HT-29 (cell line): Measurements from ENCODE around the gene KRABD2.
"Not testable (repeated sequence)": the region's sequence is repeated elsewhere in the genome, so short reads cannot be mapped to it uniquely, and the experiment has no call there.

Experiments used
- DNase-seq: peaks from one replicate; pipeline ENCODE4 v3.0.0-alpha.2; 2015; ENCODE audit warnings: low spot score

Gene KRABD2

DNA sequence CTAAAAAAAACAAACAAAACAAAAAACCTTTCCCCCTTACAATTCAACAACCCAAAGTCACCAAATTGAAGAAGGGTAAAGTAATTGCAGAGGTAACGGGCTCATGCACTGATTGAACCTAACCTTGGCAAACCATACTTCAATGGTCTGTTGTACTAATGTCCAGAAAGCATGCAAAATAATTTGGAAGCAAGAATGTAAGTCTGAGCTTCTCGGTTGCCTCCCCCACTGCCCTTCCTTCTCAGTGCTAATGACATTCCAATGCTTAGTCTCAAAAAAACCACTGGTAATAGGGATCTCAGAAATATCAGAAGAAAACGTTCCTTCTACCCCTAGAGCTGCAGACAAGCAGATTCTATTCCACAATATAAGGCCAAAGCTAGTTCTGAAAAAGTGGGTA, 15.8 kb downstream of the KRABD2 start:
- DNase-seq, result no peak

- no peak for DNase-seq
Observed at GRCh38 chr17:8360260-8360659, 16.2 kb downstream of the KRABD2 start.

DNA sequence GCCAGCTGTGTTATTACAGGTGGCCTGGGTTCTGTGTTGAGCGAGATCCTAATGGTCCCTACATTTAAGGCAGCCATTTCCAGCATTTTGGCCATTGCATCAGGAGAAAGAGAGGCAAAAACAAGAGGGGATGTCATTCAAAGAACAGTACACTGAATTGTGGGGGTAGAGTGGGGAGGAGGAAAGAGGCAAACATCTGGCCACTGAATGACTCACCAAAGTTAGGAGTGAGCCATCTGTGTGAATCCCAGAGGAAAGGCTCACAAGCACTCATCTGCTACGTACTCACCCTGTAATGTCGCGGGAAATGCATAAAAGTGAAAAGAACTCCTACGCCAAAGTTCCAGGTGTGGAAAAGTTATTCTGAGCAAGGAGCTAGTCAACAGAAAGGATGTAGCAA, 16.7 kb downstream of the KRABD2 start:
- no peak for DNase-seq

- no peak for DNase-seq
Observed at GRCh38 chr17:8357910-8358309, 18.6 kb downstream of the KRABD2 start.

- DNase-seq, result no peak
Observed at GRCh38 chr17:8354236-8354635, 22.3 kb downstream of the KRABD2 start.

DNA sequence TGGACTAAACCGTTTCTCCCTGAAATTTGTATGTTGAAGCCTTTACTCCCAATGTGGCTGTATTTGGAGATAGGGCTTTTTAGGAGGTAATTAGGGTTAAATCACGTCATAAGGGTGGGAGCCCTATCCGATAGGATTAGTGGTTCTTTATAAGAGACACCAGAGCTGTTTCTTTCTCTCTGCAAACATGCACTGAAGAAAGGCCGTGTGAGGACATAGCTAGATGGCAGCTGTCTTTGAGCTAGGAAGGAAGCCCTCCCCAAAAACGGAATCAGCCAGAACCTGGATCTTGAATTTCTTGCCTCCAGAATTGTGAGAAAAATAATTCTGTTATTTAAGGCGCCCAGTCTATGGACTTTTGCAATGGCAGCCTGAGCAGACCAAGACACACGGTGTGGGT, 22.8 kb downstream of the KRABD2 start:
- DNase-seq, result no peak

DNA sequence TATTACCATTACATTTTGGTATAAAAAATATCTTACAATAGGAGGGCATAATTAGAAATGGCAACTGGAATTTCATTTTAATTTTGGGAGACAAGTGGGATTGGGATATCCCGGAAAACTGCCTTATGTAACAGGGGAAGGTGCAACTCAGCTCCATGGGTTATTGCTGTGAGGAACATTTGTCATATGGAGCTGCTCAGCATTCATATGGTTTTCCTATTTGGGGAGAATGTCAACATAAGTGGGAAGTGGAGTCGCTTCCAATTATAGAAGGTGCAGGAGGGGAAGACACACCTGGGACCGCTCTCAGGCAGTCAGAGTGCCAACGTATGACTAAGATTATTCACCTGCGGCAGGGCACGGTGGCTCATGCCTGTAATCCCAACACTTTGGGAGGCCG, 26.2 kb downstream of the KRABD2 start:
- DNase-seq, result no peak

DNA sequence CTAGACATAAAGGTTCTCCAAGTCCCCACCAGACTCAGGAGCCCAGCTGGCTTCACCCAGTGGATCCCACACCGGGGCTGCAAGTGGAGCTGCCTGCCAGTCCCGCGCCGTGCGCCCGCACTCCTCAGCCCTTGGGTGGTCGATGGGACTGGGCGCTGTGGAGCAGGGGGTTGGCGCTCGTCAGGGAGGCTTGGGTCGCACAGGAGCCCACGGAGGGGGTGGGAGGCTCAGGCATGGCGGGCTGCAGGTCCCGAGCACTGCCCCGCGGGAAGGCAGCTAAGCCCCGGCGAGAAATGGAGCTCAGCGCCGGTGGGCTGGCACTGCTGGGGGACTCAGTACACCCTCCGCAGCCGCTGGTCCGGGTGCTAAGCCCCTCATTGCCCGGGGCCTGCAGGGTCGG, 29.5 kb downstream of the KRABD2 start:
- DNase-seq, result not testable (repeated sequence)

GRCh38 chr17:8345951-8346665, 30.4 kb downstream of the KRABD2 start:
- DNase-seq, result no peak

GRCh38 chr17:8345052-8345690, 31.3 kb downstream of the KRABD2 start:
- DNase-seq, result no peak

GRCh38 chr17:8341456-8341855, 35.0 kb downstream of the KRABD2 start:
- DNase-seq, result no peak

- no peak for DNase-seq
Observed at GRCh38 chr17:8339540-8339939, 37.0 kb downstream of the KRABD2 start, which contains the start of gene ODF4. Gene ODF4 (plus strand): TSS chr17:8339840. CDS start chr17:8340052, 212 bp downstream.

GRCh38 chr17:8338753-8339140, 37.8 kb downstream of the KRABD2 start:
- DNase-seq, result no peak

- DNase-seq, result no peak
Observed at GRCh38 chr17:8337802-8338752, 38.4 kb downstream of the KRABD2 start.

DNA sequence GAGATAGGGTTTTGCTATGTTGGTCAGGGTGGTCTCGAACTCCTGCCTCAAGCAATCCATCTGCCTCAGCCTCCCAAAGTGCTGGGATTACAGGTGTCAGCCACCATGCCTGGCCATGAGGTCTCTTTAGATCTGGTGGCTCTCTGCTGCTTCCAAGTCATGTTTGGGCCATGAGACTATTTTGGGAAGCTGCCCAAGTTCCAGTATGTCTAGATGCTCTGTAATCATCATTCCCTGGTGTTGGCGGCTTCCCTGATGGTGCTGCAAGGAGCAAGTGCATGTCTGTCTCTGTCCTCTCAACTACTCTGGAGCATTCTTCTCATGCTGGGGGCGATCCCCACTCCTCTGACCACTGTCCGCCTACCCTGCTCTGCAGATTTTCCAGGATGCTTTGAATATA, 43.2 kb downstream of the KRABD2 start:
- no peak for DNase-seq

DNA sequence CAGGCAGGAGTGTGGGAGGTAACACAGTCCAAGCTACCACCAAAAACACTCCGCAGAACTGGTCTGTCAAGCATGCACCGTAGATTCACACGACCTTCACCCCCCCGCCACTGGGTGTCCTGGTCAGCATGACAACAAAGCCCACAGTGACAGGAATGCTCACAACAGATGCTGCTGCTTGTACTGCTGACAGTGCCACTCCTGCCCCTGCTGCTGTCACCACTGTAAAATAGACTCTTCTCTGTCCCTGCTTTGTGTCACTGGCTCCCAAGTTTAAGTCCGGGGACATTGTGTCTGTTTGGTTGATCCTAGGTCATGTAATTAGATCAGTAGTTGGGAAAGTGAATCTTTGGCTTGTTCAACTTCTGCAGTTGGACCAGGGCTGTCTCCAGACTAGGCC, 43.8 kb downstream of the KRABD2 start:
- DNase-seq, result peak; percentile 32

- DNase-seq, result no peak
Observed at GRCh38 chr17:8332128-8332527, 44.4 kb downstream of the KRABD2 start.

DNA sequence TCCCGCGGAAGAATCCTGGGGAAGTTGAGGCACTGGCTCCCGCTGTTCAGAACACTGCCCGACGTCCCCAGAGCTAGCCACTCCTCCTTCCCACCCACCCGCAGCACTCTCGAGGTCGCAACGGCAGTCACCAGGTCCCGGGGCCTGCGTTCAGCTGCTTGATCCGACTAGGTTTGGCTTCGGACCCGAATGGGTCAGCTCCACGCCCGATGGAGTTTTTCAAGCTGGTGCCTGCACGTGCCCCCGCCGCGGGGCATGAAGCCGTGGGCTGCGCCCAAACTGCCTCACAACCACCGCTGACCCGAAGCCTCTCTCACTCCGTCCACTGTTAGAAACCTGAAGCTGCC, 49.2 kb downstream of the KRABD2 start:
- DNase-seq, result no peak
